GM23338 (cell line): Measurements from ENCODE around the gene NDUFS5.

ENCODE experiments used
- CREB1 ChIP-seq: fragments of 250-450 bp; sonication (Bioruptor Pico); IDR thresholded peaks from 2 replicates; pipeline ENCODE4 v1.5.0; 2020; ENCODE audit warnings: low read depth, mild to moderate bottlenecking, moderate library complexity
- ETS1 ChIP-seq: IDR thresholded peaks from 2 replicates; pipeline ENCODE4 v1.6.1; 2016; ENCODE audit warnings: antibody characterized with exemption
- EZH2 ChIP-seq: fragments of 200-600 bp; sonication (generic); IDR thresholded peaks from one replicate; pipeline ENCODE4 v1.8.0; 2017; ENCODE audit warnings: antibody characterized with exemption, mild to moderate bottlenecking, low read depth; ENCODE audit not compliant: unreplicated experiment
- EZH2phosphoT487 ChIP-seq: fragments of 200-600 bp; sonication (generic); IDR thresholded peaks from one replicate; pipeline ENCODE4 v1.8.1; 2018; ENCODE audit warnings: antibody characterized with exemption; ENCODE audit not compliant: unreplicated experiment
- JUNB ChIP-seq: IDR thresholded peaks from one replicate; pipeline ENCODE4 v1.6.1; 2016; ENCODE audit warnings: antibody characterized with exemption; ENCODE audit not compliant: unreplicated experiment
- POLR2AphosphoS5 ChIP-seq: IDR thresholded peaks from 2 replicates; pipeline ENCODE4 v1.6.1; 2016; ENCODE audit warnings: antibody characterized with exemption, low read depth
- STAT1 ChIP-seq: IDR thresholded peaks from one replicate; pipeline ENCODE4 v1.6.1; 2016; ENCODE audit warnings: antibody characterized with exemption; ENCODE audit not compliant: unreplicated experiment
- ZNF114 ChIP-seq: fragments of 250-450 bp; sonication (Bioruptor Pico); IDR thresholded peaks from 2 replicates; pipeline ENCODE4 v1.5.0; 2020; ENCODE audit warnings: mild to moderate bottlenecking, moderate library complexity
- TF ChIP-seq, protein P1 (sequence below), 2 experiments: fragments of 200-600 bp in 1 of 2; sonication (generic) in 1 of 2; conservative IDR thresholded peaks; 2 replicates each; pipeline versions ENCODE4 v1.5.1 to v1.6.1; 2016 to 2017; ENCODE audit warnings: antibody characterized with exemption in 2 of 2, low read depth in 2 of 2, mild to moderate bottlenecking in 2 of 2, moderate library complexity in 1 of 2
- TF ChIP-seq, protein P2 (sequence below): IDR thresholded peaks from one replicate; pipeline ENCODE4 v1.6.1; 2018; ENCODE audit warnings: antibody characterized with exemption; ENCODE audit not compliant: unreplicated experiment

GRCh38 chr1:39076799-39077148 is 50.6 kb downstream of the NDUFS5 start:
- TF ChIP-seq, protein P1, sequence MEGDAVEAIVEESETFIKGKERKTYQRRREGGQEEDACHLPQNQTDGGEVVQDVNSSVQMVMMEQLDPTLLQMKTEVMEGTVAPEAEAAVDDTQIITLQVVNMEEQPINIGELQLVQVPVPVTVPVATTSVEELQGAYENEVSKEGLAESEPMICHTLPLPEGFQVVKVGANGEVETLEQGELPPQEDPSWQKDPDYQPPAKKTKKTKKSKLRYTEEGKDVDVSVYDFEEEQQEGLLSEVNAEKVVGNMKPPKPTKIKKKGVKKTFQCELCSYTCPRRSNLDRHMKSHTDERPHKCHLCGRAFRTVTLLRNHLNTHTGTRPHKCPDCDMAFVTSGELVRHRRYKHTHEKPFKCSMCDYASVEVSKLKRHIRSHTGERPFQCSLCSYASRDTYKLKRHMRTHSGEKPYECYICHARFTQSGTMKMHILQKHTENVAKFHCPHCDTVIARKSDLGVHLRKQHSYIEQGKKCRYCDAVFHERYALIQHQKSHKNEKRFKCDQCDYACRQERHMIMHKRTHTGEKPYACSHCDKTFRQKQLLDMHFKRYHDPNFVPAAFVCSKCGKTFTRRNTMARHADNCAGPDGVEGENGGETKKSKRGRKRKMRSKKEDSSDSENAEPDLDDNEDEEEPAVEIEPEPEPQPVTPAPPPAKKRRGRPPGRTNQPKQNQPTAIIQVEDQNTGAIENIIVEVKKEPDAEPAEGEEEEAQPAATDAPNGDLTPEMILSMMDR (conservative IDR thresholded peaks at IDR 0.05; ENCODE audit: low read depth in 2 of 2), result no peak
- no peak for TF ChIP-seq EZH2
- TF ChIP-seq, protein P2, sequence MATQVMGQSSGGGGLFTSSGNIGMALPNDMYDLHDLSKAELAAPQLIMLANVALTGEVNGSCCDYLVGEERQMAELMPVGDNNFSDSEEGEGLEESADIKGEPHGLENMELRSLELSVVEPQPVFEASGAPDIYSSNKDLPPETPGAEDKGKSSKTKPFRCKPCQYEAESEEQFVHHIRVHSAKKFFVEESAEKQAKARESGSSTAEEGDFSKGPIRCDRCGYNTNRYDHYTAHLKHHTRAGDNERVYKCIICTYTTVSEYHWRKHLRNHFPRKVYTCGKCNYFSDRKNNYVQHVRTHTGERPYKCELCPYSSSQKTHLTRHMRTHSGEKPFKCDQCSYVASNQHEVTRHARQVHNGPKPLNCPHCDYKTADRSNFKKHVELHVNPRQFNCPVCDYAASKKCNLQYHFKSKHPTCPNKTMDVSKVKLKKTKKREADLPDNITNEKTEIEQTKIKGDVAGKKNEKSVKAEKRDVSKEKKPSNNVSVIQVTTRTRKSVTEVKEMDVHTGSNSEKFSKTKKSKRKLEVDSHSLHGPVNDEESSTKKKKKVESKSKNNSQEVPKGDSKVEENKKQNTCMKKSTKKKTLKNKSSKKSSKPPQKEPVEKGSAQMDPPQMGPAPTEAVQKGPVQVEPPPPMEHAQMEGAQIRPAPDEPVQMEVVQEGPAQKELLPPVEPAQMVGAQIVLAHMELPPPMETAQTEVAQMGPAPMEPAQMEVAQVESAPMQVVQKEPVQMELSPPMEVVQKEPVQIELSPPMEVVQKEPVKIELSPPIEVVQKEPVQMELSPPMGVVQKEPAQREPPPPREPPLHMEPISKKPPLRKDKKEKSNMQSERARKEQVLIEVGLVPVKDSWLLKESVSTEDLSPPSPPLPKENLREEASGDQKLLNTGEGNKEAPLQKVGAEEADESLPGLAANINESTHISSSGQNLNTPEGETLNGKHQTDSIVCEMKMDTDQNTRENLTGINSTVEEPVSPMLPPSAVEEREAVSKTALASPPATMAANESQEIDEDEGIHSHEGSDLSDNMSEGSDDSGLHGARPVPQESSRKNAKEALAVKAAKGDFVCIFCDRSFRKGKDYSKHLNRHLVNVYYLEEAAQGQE, result no peak
- TF ChIP-seq POLR2AphosphoS5, result no peak
- no peak for TF ChIP-seq JUNB
- TF ChIP-seq ETS1, result no peak
- TF ChIP-seq STAT1, result no peak
- TF ChIP-seq EZH2phosphoT487, result no peak
- TF ChIP-seq ZNF114 (CRISPR knock-in tag), result no peak
- TF ChIP-seq CREB1, result no peak
